ENCODE data around the gene METTL21C. TPM values are rescaled to one million over a fixed set of nuclear protein-coding genes. Genes with fewer than 3 reads are reported as not detected.

Gene METTL21C
- total RNA-seq = not detected in 2 replicates

DNA sequence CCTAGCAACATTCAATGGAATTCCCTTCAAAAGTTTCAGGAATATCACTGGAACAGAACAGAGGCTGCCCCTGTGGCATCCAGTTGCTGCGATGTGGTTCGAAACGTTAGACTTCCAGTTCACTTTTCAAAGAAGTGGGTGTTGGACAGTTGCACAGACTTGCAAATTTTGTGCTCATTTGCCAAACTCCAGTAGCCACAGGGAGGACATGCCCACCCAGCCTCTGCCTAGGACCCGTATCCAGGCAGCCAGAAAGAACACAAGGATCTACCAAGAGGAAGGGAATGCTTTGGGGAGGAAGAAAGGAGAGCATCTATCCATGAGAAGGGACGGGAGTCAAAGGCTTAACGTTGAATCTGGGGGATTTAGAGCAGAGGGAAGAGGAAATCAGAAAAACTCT, at the start of gene METTL21C:
Gene METTL21C (minus strand): TSS at position 108 of the 400 bp plus-strand sequence. CDS start 546 bp downstream, outside the sequence.

Other genes starting within 250 kb of the METTL21C start
- 33.4 and 34.2 TPM in 2 replicates for gene TPP2, start 98.1 kb downstream of the METTL21C start, total RNA-seq
- 12.7 and 17.0 TPM in 2 replicates for gene TEX30, start 78.7 kb upstream of the METTL21C start, total RNA-seq
- 27.1 and 31.9 TPM in 2 replicates for gene POGLUT2, start 103.9 kb upstream of the METTL21C start, total RNA-seq
- gene BIVM, start 104.1 kb upstream of the METTL21C start, total RNA-seq = 13.6 and 20.2 TPM in 2 replicates
- 57.1 and 73.9 TPM in 2 replicates for gene ERCC5, start 151.0 kb upstream of the METTL21C start, total RNA-seq

Data from myometrial cell (primary cell).